ENCODE measurements around the gene SORCS2.

Gene SORCS2

GRCh38 chr4:7529368-7530080 is 337.2 kb downstream of the SORCS2 start:
- H3K9me3 ChIP-seq (ENCODE audit: control insufficient read depth in 2 of 2, low read length in 2 of 2) = no peaks in the 10 kb centered on the region
- H3K4me3 ChIP-seq (ENCODE audit: low read length in 2 of 2) = no peak overlapping the region
- H3K36me3 ChIP-seq (ENCODE audit: control insufficient read depth in 2 of 2, insufficient read depth in 2 of 2, low read length in 2 of 2) = no peaks in the 10 kb centered on the region
- no peak overlapping the region for H3K27ac ChIP-seq (ENCODE audit: low read length)
- H3K27me3 ChIP-seq (ENCODE audit: control insufficient read depth in 1 of 2, insufficient read depth in 2 of 2, low read length in 2 of 2) = no peaks in the 10 kb centered on the region
- H3K4me1 ChIP-seq (ENCODE audit: control insufficient read depth, insufficient read depth, low read length) = peaks cover 3% of the 10 kb centered on the region
- no peak overlapping the region for H3K9ac ChIP-seq (ENCODE audit: low read length in 2 of 2)

DNA sequence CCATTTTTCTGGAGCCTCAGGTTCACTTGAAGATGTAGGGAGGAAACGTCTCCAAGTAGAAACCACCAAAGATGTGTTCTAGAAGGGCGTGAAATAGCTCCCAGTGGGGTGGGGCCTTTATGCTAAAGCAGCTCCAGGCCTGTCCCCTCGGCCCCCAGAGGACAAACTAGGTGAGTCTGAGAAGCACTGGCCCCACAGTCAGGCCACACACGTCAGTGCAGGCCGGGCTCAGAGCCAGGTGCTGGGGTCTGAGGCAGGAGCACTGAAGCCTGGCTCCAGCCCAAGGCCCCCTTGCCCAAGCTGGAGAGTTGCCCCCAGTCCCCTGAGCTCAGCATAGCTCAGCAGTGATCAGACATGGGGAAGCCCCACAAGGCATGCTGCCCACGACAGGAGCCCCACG is 337.7 kb downstream of the SORCS2 start:
- no peak overlapping the region for H3K27ac ChIP-seq (ENCODE audit: low read length)
- H3K9ac ChIP-seq (ENCODE audit: low read length in 2 of 2) = no peak overlapping the region
- H3K9me3 ChIP-seq (ENCODE audit: control insufficient read depth in 2 of 2, low read length in 2 of 2) = peaks cover 0 to 3% of the 10 kb centered on the region in 2 donors
- H3K27me3 ChIP-seq (ENCODE audit: control insufficient read depth in 1 of 2, insufficient read depth in 2 of 2, low read length in 2 of 2) = no peaks in the 10 kb centered on the region
- no peak overlapping the region for H3K4me3 ChIP-seq (ENCODE audit: low read length in 2 of 2)
- H3K4me1 ChIP-seq (ENCODE audit: control insufficient read depth, insufficient read depth, low read length) = peaks cover 3% of the 10 kb centered on the region
- H3K36me3 ChIP-seq (ENCODE audit: control insufficient read depth in 2 of 2, insufficient read depth in 2 of 2, low read length in 2 of 2) = no peaks in the 10 kb centered on the region

- Histone ChIP-seq H3K27me3 (ENCODE audit: control insufficient read depth in 1 of 2, insufficient read depth in 2 of 2, low read length in 2 of 2) (no peaks in the 10 kb centered on the region), H3K9me3 (ENCODE audit: control insufficient read depth in 2 of 2, low read length in 2 of 2) (peaks cover 0 to 4% of the 10 kb centered on the region in 2 donors), H3K4me1 (ENCODE audit: control insufficient read depth, insufficient read depth, low read length) (peaks cover 3% of the 10 kb centered on the region), H3K36me3 (ENCODE audit: control insufficient read depth in 2 of 2, insufficient read depth in 2 of 2, low read length in 2 of 2) (no peaks in the 10 kb centered on the region), H3K9ac (ENCODE audit: low read length in 2 of 2) (no peak overlapping the region), H3K4me3 (ENCODE audit: low read length in 2 of 2) (no peak overlapping the region), H3K27ac (ENCODE audit: low read length) (no peak overlapping the region)
Observed at GRCh38 chr4:7530932-7531639, 338.7 kb downstream of the SORCS2 start.

GRCh38 chr4:7531640-7531994 is 339.3 kb downstream of the SORCS2 start:
- peaks cover 3% of the 10 kb centered on the region for H3K4me1 ChIP-seq (ENCODE audit: control insufficient read depth, insufficient read depth, low read length)
- H3K27ac ChIP-seq (ENCODE audit: low read length) = no peak overlapping the region
- H3K9me3 ChIP-seq (ENCODE audit: control insufficient read depth in 2 of 2, low read length in 2 of 2) = peaks cover 0 to 4% of the 10 kb centered on the region in 2 donors
- no peak overlapping the region for H3K9ac ChIP-seq (ENCODE audit: low read length in 2 of 2)
- no peak overlapping the region for H3K4me3 ChIP-seq (ENCODE audit: low read length in 2 of 2)
- H3K27me3 ChIP-seq (ENCODE audit: control insufficient read depth in 1 of 2, insufficient read depth in 2 of 2, low read length in 2 of 2) = no peaks in the 10 kb centered on the region
- no peaks in the 10 kb centered on the region for H3K36me3 ChIP-seq (ENCODE audit: control insufficient read depth in 2 of 2, insufficient read depth in 2 of 2, low read length in 2 of 2)

DNA sequence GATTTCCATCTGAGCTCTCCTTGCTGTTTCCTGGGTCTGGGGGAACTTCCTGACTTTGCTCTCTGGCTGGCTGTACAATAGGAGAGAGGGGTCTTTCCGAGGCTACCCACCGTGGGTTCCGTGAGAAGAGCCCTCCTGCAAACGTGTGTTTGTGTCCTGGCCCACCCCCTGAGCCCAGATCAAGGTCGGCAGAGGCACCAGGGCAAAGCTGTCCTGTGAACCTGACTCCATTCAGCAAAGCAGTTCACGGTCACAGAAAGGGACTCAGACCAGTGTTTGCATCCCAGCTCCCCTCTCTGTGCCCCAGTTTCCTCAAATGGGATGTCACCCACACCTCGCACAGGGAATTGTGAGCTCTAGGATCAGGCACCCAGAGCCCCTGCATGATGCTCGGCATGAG is 339.7 kb downstream of the SORCS2 start:
- H3K36me3 ChIP-seq (ENCODE audit: control insufficient read depth in 2 of 2, insufficient read depth in 2 of 2, low read length in 2 of 2) = no peaks in the 10 kb centered on the region
- no peak overlapping the region for H3K4me3 ChIP-seq (ENCODE audit: low read length in 2 of 2)
- peaks cover 3% of the 10 kb centered on the region for H3K4me1 ChIP-seq (ENCODE audit: control insufficient read depth, insufficient read depth, low read length)
- H3K27ac ChIP-seq (ENCODE audit: low read length) = no peak overlapping the region
- H3K9me3 ChIP-seq (ENCODE audit: control insufficient read depth in 2 of 2, low read length in 2 of 2) = peaks cover 0 to 4% of the 10 kb centered on the region in 2 donors
- H3K9ac ChIP-seq (ENCODE audit: low read length in 2 of 2) = no peak overlapping the region
- H3K27me3 ChIP-seq (ENCODE audit: control insufficient read depth in 1 of 2, insufficient read depth in 2 of 2, low read length in 2 of 2) = no peaks in the 10 kb centered on the region

DNA sequence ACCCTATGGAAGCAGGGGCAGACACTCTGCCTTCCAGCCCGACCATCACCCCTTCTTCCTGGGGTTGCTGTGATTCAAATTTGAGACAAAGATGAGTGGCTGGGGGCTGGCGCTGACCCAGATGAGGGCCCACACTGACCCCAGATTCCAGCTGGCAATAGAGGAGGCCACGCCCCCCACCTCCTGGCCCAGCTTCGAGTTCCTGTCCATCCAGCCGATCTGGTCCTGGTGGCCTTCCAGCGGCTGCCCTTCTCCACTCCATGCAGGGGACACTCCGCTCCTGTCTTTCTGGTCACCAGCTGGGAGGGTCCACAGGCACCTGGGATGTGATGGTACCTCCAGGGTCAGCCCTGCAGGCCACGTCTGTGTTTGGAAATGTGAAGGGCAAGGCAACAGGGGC is 340.9 kb downstream of the SORCS2 start:
- no peak overlapping the region for H3K4me3 ChIP-seq (ENCODE audit: low read length in 2 of 2)
- H3K27me3 ChIP-seq (ENCODE audit: control insufficient read depth in 1 of 2, insufficient read depth in 2 of 2, low read length in 2 of 2) = no peaks in the 10 kb centered on the region

GRCh38 chr4:7535094-7535493 is 342.8 kb downstream of the SORCS2 start:
- Histone ChIP-seq H3K27ac (ENCODE audit: low read length) (no peak overlapping the region), H3K4me1 (ENCODE audit: control insufficient read depth, insufficient read depth, low read length) (peaks cover 3% of the 10 kb centered on the region), H3K9me3 (ENCODE audit: control insufficient read depth in 2 of 2, low read length in 2 of 2) (peaks cover 0 to 4% of the 10 kb centered on the region in 2 donors), H3K27me3 (ENCODE audit: control insufficient read depth in 1 of 2, insufficient read depth in 2 of 2, low read length in 2 of 2) (no peaks in the 10 kb centered on the region), H3K9ac (ENCODE audit: low read length in 2 of 2) (no peak overlapping the region), H3K4me3 (ENCODE audit: low read length in 2 of 2) (no peak overlapping the region), H3K36me3 (ENCODE audit: control insufficient read depth in 2 of 2, insufficient read depth in 2 of 2, low read length in 2 of 2) (no peaks in the 10 kb centered on the region)

More for the DNA sequence above, 340.9 kb downstream of the SORCS2 start:
- Histone ChIP-seq H3K4me1 (ENCODE audit: control insufficient read depth, insufficient read depth, low read length) (peaks cover 3% of the 10 kb centered on the region), H3K36me3 (ENCODE audit: control insufficient read depth in 2 of 2, insufficient read depth in 2 of 2, low read length in 2 of 2) (no peaks in the 10 kb centered on the region), H3K9ac (ENCODE audit: low read length in 2 of 2) (no peak overlapping the region), H3K9me3 (ENCODE audit: control insufficient read depth in 2 of 2, low read length in 2 of 2) (peaks cover 0 to 4% of the 10 kb centered on the region in 2 donors), H3K27ac (ENCODE audit: low read length) (no peak overlapping the region)

DNA sequence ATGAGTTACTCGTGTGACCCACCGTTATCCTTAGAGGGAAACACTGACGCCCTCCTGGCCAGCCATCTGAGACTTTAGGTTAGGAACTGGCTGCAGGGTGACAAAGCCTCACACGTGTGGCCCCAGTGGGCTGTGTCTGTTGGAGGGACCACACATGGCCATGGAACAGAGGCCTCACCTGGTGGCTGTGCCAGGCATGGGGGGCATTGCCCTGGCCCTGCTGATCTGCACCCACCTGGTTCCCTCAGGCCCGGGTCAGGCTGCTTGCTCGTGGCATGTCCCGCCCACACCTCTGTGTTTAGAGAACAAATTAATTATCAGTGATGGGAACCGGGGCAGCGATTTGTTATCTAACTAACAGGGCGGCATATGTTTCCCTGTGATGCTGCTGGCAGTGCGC is 343.3 kb downstream of the SORCS2 start:
- no peak overlapping the region for H3K4me3 ChIP-seq (ENCODE audit: low read length in 2 of 2)
- H3K27ac ChIP-seq (ENCODE audit: low read length) = no peak overlapping the region
- peaks cover 3% of the 10 kb centered on the region for H3K4me1 ChIP-seq (ENCODE audit: control insufficient read depth, insufficient read depth, low read length)
- H3K9me3 ChIP-seq (ENCODE audit: control insufficient read depth in 2 of 2, low read length in 2 of 2) = peaks cover 0 to 4% of the 10 kb centered on the region in 2 donors
- no peaks in the 10 kb centered on the region for H3K36me3 ChIP-seq (ENCODE audit: control insufficient read depth in 2 of 2, insufficient read depth in 2 of 2, low read length in 2 of 2)
- no peak overlapping the region for H3K9ac ChIP-seq (ENCODE audit: low read length in 2 of 2)
- H3K27me3 ChIP-seq (ENCODE audit: control insufficient read depth in 1 of 2, insufficient read depth in 2 of 2, low read length in 2 of 2) = no peaks in the 10 kb centered on the region

GRCh38 chr4:7536876-7537275 is 344.5 kb downstream of the SORCS2 start:
- Histone ChIP-seq H3K27ac (ENCODE audit: low read length) (no peak overlapping the region), H3K9ac (ENCODE audit: low read length in 2 of 2) (no peak overlapping the region), H3K27me3 (ENCODE audit: control insufficient read depth in 1 of 2, insufficient read depth in 2 of 2, low read length in 2 of 2) (no peaks in the 10 kb centered on the region), H3K9me3 (ENCODE audit: control insufficient read depth in 2 of 2, low read length in 2 of 2) (peaks cover 0 to 4% of the 10 kb centered on the region in 2 donors), H3K4me3 (ENCODE audit: low read length in 2 of 2) (no peak overlapping the region), H3K4me1 (ENCODE audit: control insufficient read depth, insufficient read depth, low read length) (peaks cover 3% of the 10 kb centered on the region), H3K36me3 (ENCODE audit: control insufficient read depth in 2 of 2, insufficient read depth in 2 of 2, low read length in 2 of 2) (no peaks in the 10 kb centered on the region)

- H3K4me1 ChIP-seq (ENCODE audit: control insufficient read depth, insufficient read depth, low read length) = peaks cover 3% of the 10 kb centered on the region
Observed at GRCh38 chr4:7537853-7538400, 345.6 kb downstream of the SORCS2 start.

DNA sequence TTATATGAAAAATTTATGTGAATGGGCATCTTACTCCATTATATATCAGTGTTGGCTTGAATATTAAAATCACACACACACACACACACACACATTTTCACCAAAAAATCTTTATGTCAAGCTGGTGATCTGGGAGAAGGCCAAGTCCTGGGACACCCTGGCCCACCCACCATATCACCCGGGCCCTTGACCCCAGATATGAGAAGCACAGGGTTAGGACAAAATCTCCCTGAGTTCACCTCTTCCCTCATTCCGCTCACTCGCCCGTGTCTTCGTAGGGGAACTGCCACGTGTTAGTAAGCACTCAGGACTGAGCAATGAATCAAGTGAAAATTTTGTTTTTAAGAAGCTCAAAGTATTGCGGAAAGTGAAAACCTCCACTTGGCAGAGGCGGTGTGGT is 346.2 kb downstream of the SORCS2 start:
- H3K4me3 ChIP-seq (ENCODE audit: low read length in 2 of 2) = no peak overlapping the region
- H3K9ac ChIP-seq (ENCODE audit: low read length in 2 of 2) = no peak overlapping the region
- H3K27ac ChIP-seq (ENCODE audit: low read length) = no peak overlapping the region
- peaks cover 0 to 4% of the 10 kb centered on the region in 2 donors for H3K9me3 ChIP-seq (ENCODE audit: control insufficient read depth in 2 of 2, low read length in 2 of 2)
- H3K27me3 ChIP-seq (ENCODE audit: control insufficient read depth in 1 of 2, insufficient read depth in 2 of 2, low read length in 2 of 2) = no peaks in the 10 kb centered on the region
- H3K4me1 ChIP-seq (ENCODE audit: control insufficient read depth, insufficient read depth, low read length) = no peaks in the 10 kb centered on the region
- H3K36me3 ChIP-seq (ENCODE audit: control insufficient read depth in 2 of 2, insufficient read depth in 2 of 2, low read length in 2 of 2) = no peaks in the 10 kb centered on the region

More at GRCh38 chr4:7537853-7538400, 345.6 kb downstream of the SORCS2 start:
- peaks cover 0 to 4% of the 10 kb centered on the region in 2 donors for H3K9me3 ChIP-seq (ENCODE audit: control insufficient read depth in 2 of 2, low read length in 2 of 2)
- H3K27me3 ChIP-seq (ENCODE audit: control insufficient read depth in 1 of 2, insufficient read depth in 2 of 2, low read length in 2 of 2) = no peaks in the 10 kb centered on the region
- no peaks in the 10 kb centered on the region for H3K36me3 ChIP-seq (ENCODE audit: control insufficient read depth in 2 of 2, insufficient read depth in 2 of 2, low read length in 2 of 2)
- H3K27ac ChIP-seq (ENCODE audit: low read length) = no peak overlapping the region
- H3K9ac ChIP-seq (ENCODE audit: low read length in 2 of 2) = no peak overlapping the region
- H3K4me3 ChIP-seq (ENCODE audit: low read length in 2 of 2) = no peak overlapping the region

All from stomach smooth muscle (tissue), 2 donors.